ENCODE data around the gene STX11.

STX11 gene

DNA sequence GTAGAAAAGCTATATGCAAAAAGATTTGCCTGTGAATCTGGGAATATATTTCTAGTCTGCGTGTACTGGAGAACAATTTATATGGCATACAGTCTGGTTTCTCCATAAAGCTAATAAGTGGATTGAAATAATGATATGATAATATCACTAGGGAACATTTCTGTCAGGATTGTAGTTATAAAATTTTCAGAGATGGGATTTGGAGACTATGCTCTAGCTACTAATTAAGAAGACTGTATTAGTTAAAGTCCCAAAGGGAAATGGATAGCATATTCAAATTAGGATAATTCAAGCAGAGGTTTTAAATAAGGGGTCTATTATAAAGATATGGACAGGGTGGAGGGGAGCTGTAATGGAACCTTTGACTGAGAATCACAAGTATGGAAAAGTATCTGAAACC lies 7.2 kb upstream of the STX11 start:
- H3K4me1 ChIP-seq, result no peaks in the 10 kb centered on the region
- no peak for DNase-seq
- TF ChIP-seq, protein P1, sequence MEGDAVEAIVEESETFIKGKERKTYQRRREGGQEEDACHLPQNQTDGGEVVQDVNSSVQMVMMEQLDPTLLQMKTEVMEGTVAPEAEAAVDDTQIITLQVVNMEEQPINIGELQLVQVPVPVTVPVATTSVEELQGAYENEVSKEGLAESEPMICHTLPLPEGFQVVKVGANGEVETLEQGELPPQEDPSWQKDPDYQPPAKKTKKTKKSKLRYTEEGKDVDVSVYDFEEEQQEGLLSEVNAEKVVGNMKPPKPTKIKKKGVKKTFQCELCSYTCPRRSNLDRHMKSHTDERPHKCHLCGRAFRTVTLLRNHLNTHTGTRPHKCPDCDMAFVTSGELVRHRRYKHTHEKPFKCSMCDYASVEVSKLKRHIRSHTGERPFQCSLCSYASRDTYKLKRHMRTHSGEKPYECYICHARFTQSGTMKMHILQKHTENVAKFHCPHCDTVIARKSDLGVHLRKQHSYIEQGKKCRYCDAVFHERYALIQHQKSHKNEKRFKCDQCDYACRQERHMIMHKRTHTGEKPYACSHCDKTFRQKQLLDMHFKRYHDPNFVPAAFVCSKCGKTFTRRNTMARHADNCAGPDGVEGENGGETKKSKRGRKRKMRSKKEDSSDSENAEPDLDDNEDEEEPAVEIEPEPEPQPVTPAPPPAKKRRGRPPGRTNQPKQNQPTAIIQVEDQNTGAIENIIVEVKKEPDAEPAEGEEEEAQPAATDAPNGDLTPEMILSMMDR (IDR thresholded peaks at IDR 0.05; ENCODE audit: low read depth, low read length), result no peak

GRCh38 chr6:144143878-144144277 lies 6.4 kb upstream of the STX11 start:
- no peaks in the 10 kb centered on the region for H3K4me1 ChIP-seq
- H3K36me3 ChIP-seq, result no peaks in the 10 kb centered on the region
- H3K27me3 ChIP-seq, result no peaks in the 10 kb centered on the region; the same call in 1 of the 2 replicates
- no peaks in the 10 kb centered on the region for H3K9me3 ChIP-seq
- no peak for DNase-seq
- TF ChIP-seq, protein P1 (IDR thresholded peaks at IDR 0.05; ENCODE audit: low read depth, low read length), result no peak
- H3K4me3 ChIP-seq (ENCODE audit: low read depth, low read length), result no peak overlapping the region

More for the DNA sequence above, 7.2 kb upstream of the STX11 start:
- Histone ChIP-seq H3K27me3 (no peaks in the 10 kb centered on the region; the same call in 1 of the 2 replicates), H3K4me3 (ENCODE audit: low read depth, low read length) (no peak overlapping the region), H3K36me3 (no peaks in the 10 kb centered on the region), H3K9me3 (no peaks in the 10 kb centered on the region)

DNA sequence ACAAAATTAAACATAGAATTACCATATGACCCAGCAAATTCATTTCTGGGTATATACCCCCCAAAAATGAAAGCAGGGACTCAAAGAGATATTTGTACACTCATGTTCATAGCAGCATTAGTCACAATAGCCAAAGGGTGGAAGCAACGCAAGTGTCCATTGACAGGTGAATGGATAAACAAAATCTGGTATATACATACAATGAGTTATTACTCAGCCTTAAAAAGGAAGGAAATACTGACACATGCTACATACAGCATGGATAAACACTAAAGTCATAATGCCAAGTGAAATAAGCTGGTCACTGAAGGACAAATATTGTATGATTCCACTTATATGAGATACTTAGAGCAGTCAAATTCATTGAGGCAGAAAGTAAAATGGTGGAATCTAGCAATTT lies 5.3 kb upstream of the STX11 start:
- H3K4me3 ChIP-seq (ENCODE audit: low read depth, low read length), result no peak overlapping the region
- no peaks in the 10 kb centered on the region for H3K36me3 ChIP-seq
- DNase-seq, result no peak
- H3K4me1 ChIP-seq, result no peaks in the 10 kb centered on the region
- peaks cover 7% of the 10 kb centered on the region for H3K27me3 ChIP-seq
- TF ChIP-seq, protein P1 (IDR thresholded peaks at IDR 0.05; ENCODE audit: low read depth, low read length), result no peak
- no peaks in the 10 kb centered on the region for H3K9me3 ChIP-seq

GRCh38 chr6:144145541-144145940 lies 4.8 kb upstream of the STX11 start:
- Histone ChIP-seq H3K4me1 (no peaks in the 10 kb centered on the region), H3K27me3 (peaks cover 13% of the 10 kb centered on the region), H3K4me3 (ENCODE audit: low read depth, low read length) (no peak overlapping the region), H3K9me3 (no peaks in the 10 kb centered on the region), H3K36me3 (no peaks in the 10 kb centered on the region)
- TF ChIP-seq, protein P1 (IDR thresholded peaks at IDR 0.05; ENCODE audit: low read depth, low read length), result no peak
- no peak for DNase-seq

DNA sequence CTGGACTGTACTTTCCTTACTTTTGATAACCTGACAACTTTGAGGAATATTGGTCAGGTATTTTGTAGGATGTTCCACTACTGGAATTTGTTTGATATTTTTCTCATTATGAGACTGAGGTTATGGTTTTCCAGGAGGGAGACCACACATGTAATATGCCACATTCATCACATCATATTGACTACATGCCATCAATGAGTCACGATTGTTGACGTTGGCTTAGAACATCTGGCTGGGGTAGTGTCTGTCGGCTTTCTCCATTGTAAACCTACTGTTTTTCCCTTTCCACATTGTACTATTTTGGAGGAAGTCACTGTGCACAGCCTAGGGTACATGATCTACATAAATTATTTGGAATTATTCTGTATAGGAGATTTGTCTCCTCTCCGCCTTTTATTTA lies 1.4 kb upstream of the STX11 start:
- DNase-seq, result no peak
- no peaks in the 10 kb centered on the region for H3K4me1 ChIP-seq
- no peaks in the 10 kb centered on the region for H3K9me3 ChIP-seq
- H3K4me3 ChIP-seq (ENCODE audit: low read depth, low read length), result no peak overlapping the region
- no peaks in the 10 kb centered on the region for H3K36me3 ChIP-seq
- TF ChIP-seq, protein P1 (IDR thresholded peaks at IDR 0.05; ENCODE audit: low read depth, low read length), result no peak
- H3K27me3 ChIP-seq, result peaks cover 27% of the 10 kb centered on the region

- peaks cover 27% of the 10 kb centered on the region for H3K27me3 ChIP-seq
- no peak overlapping the region; the same call in 1 of the 2 replicates for H3K4me3 ChIP-seq (ENCODE audit: low read depth, low read length)
- DNase-seq, result no peak
Observed at GRCh38 chr6:144149558-144149893, 791 bp upstream of the STX11 start.

More at GRCh38 chr6:144149558-144149893, 791 bp upstream of the STX11 start:
- Histone ChIP-seq H3K9me3 (no peaks in the 10 kb centered on the region), H3K4me1 (no peaks in the 10 kb centered on the region), H3K36me3 (no peaks in the 10 kb centered on the region)
- TF ChIP-seq, protein P1 (IDR thresholded peaks at IDR 0.05; ENCODE audit: low read depth, low read length), result no peak

Measured in BE2C (cell line).